ENCODE results near the gene ZNF385A. TPM values are rescaled to one million over a fixed set of nuclear protein-coding genes. Genes with fewer than 3 reads are reported as not detected.

ZNF385A gene
- total and polyA plus RNA-seq, 2 donors (not counting 3 experiments of a cell fraction or from before 2014, with no cell fraction given) = 1.6 to 7.9 TPM

DNA sequence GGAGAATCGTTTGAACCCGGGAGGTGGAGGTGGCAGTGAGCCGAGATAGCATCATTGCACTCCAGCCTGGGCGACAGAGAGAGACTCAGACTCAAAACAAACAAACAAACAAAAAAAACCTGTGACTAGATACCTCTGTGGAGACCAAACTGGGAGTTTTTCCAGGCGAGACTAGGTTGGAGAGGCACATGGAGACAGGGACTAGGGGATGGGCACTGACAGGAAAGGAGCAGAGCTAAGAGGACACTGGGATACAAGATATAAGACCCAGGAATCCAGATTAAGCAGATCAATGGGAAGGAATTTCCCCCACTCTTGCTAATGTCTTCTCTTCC lies 39.2 kb upstream of the ZNF385A start:
- no peaks in the 10 kb centered on the region for H3K36me3 ChIP-seq (ENCODE audit: control insufficient read depth in 2 of 2, extremely low read depth in 1 of 2, insufficient read depth in 2 of 2, low read length in 2 of 2)
- no peaks in the 10 kb centered on the region for H3K9me3 ChIP-seq (replicated peaks; ENCODE audit: control insufficient read depth, insufficient read depth, low read length)
- no peaks in the 10 kb centered on the region for H4K20me1 ChIP-seq (replicated peaks; ENCODE audit: control insufficient read depth, extremely low read depth, insufficient read depth, low read length)
- DNase-seq (ENCODE audit: low read depth, low spot score) (no peak), FAIRE-seq (peak; percentile 8)
- ChIA-PET POLR2A (no interaction called here), CTCF (interaction anchor here (1.2 to 1.8 kb wide), 3 partner anchors 9 to 24 kb away, joined by 6 to 8 read pairs (median 6); no protein-coding TSS in a partner anchor)
- no peaks in the 10 kb centered on the region for H3K27me3 ChIP-seq (ENCODE audit: control insufficient read depth in 2 of 2, insufficient read depth in 2 of 2, low read length in 2 of 2)
- no peak overlapping the region for H3K4me3 ChIP-seq (replicated peaks in 1 of 3; ENCODE audit: insufficient read depth in 1 of 3, low read depth in 1 of 3, low read length in 3 of 3)
- no peak overlapping the region for H2AFZ ChIP-seq (ENCODE audit: low read depth, low read length)
- H3K79me2 ChIP-seq (ENCODE audit: control insufficient read depth, insufficient read depth, low read length) = peaks cover 14% of the 10 kb centered on the region
- no peak overlapping the region for H3K4me2 ChIP-seq (ENCODE audit: insufficient read depth, low read length)
- H3K4me1 ChIP-seq (ENCODE audit: control insufficient read depth, extremely low read depth, insufficient read depth, low read length) = peaks cover 84% of the 10 kb centered on the region
- no TSS peak for BruUV-seq (replicated peaks)
- dilution Hi-C loops (cut with MboI; ENCODE audit: extremely low pct_ligation_motif_present, low sequenced_read_pairs) (no loop called here), intact Hi-C loops (cut with micrococcal nuclease) (no loop called here)
- peak overlapping the region; percentile 79 for H3K27ac ChIP-seq (ENCODE audit: insufficient read depth, low read depth, low read length)
- TF ChIP-seq JUN (IDR thresholded peaks at IDR 0.05; ENCODE audit: borderline replicate concordance, insufficient read depth, insufficient read length, low read depth) (no peak), MYC (IDR thresholded peaks at IDR 0.05; ENCODE audit: low read depth, low read length) (no peak), EZH2 (IDR thresholded peaks at IDR 0.05; ENCODE audit: borderline replicate concordance, low read depth, low read length, severe bottlenecking) (no peak), FOS (IDR thresholded peaks at IDR 0.05; ENCODE audit: borderline replicate concordance, insufficient read depth, low read length) (no peak), GATA2 (IDR thresholded peaks at IDR 0.05; ENCODE audit: insufficient read depth, insufficient read length, low read depth, low read length) (no peak), POLR2A (IDR thresholded peaks at IDR 0.05; ENCODE audit: low read depth, low read length) (no peak), CTCF (IDR thresholded peaks at IDR 0.05; ENCODE audit: extremely low read depth in 1 of 2, insufficient read depth in 1 of 2, low read depth in 1 of 2, low read length in 2 of 2) (no peak), POLR2AphosphoS5 (IDR thresholded peaks at IDR 0.05; ENCODE audit: insufficient read depth, low read depth, low read length) (no peak)
- TF ChIP-seq, protein P1, sequence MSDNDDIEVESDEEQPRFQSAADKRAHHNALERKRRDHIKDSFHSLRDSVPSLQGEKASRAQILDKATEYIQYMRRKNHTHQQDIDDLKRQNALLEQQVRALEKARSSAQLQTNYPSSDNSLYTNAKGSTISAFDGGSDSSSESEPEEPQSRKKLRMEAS (IDR thresholded peaks at IDR 0.05; ENCODE audit: insufficient read depth, insufficient read length) = no peak
- H3K9me1 ChIP-seq (replicated peaks; ENCODE audit: control insufficient read depth, extremely low read depth, insufficient read depth, low read length) = no peaks in the 10 kb centered on the region
- H3K9ac ChIP-seq (replicated peaks; ENCODE audit: extremely low read depth, insufficient read depth, low read length) = no peak overlapping the region

Measured in endothelial cell of umbilical vein (primary cell).